A549 (cell line): Measurements from ENCODE around the gene HSD17B10.
"Not testable (repeated sequence)": the region's sequence is repeated elsewhere in the genome, so short reads cannot be mapped to it uniquely, and the experiment has no call there.

Source experiments
- CTCF ChIP-seq: fragments of >200 bp; sonication (Bioruptor Twin); formaldehyde crosslinking; IDR thresholded peaks from 3 replicates; pipeline ENCODE4 v1.5.1; 2016
- EP300 ChIP-seq, 2 experiments: fragments of >200 bp; sonication (Bioruptor Twin); formaldehyde crosslinking; IDR thresholded peaks; 2 replicates in 1 of 2; 3 replicates in 1 of 2; pipeline ENCODE4 v1.6.1; 2016 to 2017
- MAX ChIP-seq: IDR thresholded peaks from 2 replicates; pipeline ENCODE4 v1.6.1; 2012
- RNF2 ChIP-seq: fragments of 200-600 bp; sonication (generic); IDR thresholded peaks from 2 replicates; pipeline ENCODE4 v1.6.1; 2016; ENCODE audit warnings: low read depth, mild to moderate bottlenecking, antibody characterized with exemption, moderate library complexity, borderline replicate concordance
- SREBF2 ChIP-seq: fragments of 450-650 bp; IDR thresholded peaks from 2 replicates; pipeline ENCODE4 v1.6.1; 2014; ENCODE audit warnings: mild to moderate bottlenecking, moderate library complexity
- ZC3H11A ChIP-seq: fragments of 450-650 bp; IDR thresholded peaks from 2 replicates; pipeline ENCODE4 v1.6.1; 2014; ENCODE audit warnings: antibody characterized with exemption, mild to moderate bottlenecking
- ZFP36 ChIP-seq: fragments of 450-650 bp; IDR thresholded peaks from 2 replicates; pipeline ENCODE4 v1.6.1; 2014; ENCODE audit warnings: borderline replicate concordance; ENCODE audit not compliant: partially characterized antibody

- not testable (repeated sequence) for TF ChIP-seq CTCF; ZC3H11A; ZFP36; MAX; RNF2; SREBF2; EP300 (IDR thresholded peaks at IDR 0.05)
Measured at GRCh38 chrX:53420351-53420750, 13.8 kb downstream of the HSD17B10 start.
